Measurements from ENCODE around the gene APOLD1.
"Not testable (repeated sequence)": the region's sequence is repeated elsewhere in the genome, so short reads cannot be mapped to it uniquely, and the experiment has no call there.

APOLD1 gene

DNA sequence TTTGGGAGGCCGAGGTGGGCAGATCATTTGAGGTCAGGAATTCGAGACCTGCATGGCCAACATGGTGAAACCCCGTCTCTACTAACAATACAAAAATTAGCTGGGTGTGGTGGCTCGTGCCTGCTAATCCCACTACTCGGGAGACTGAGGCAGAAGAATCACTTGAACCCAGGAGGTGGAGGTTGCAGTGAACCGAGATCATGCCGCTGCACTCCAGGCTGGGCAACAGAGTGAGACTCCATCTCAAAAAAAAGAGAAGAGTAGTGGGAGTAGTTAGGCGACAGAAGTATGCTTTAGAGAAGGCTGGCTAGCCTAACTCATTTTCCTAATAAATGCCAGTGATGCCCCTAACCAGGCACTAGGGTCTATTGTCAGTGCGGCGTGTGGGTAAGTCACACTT lies 54.0 kb downstream of the APOLD1 start:
- DNase-seq (ENCODE audit: low read depth in 2 of 2) = not testable (repeated sequence)

DNA sequence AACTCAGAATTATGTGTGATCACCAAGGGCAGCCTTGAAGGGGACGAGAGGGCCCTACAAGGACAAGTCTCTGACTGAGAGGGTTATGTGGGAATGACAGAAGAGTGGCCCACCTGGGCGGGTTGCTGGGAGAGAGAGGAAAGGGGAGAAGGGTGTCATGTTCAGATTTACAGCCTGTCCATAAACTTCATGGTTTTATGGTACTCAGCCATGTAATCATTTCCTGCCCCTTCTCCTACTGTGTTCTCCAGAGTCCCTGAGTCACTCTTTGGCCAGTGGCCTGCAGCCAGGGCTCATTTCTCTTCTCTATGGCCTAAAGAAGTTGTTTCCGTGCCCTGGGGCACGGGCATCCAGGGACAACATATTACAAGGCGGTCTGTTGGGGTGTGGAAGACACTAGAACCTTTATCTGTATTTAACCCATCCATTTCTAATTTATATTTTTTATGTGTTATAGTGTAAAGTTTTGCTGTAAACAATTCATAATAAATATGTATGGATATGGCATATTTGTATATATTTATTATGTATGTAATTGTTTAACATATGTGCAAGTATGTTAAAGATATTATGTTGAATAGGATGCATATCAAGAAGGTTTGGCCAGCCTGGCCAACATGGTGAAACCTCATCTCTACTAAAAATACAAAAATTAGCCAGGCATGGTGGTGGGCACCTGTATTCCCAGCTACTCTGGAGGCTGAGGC lies 54.6 kb downstream of the APOLD1 start:
- no peak for DNase-seq (ENCODE audit: low read depth in 2 of 2)

DNA sequence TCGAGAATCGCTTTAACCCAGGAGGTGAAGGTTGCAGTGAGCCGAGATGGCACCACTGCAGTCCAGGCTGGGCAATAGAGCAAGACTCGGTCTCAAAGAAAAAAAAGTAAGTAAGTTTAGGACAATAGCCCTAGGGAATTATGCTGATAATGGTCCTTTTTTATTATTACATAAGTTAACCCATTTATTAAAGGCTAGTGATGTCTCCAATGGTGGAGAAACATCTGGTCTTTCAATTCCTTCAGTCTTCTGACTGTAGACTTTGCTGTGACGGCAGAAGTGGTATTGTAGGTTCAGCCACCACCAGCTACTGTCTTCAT lies 55.1 kb downstream of the APOLD1 start:
- DNase-seq (ENCODE audit: low read depth in 2 of 2) = no peak
